IPS-18a (cell line): ENCODE data around the gene EXOC4.

Experiments
- H3K27ac ChIP-seq: one replicate; pipeline ENCODE4 v1.5.1; 2013; ENCODE audit warnings: low read length
- H3K27me3 ChIP-seq: one replicate; pipeline ENCODE4 v1.6.1; 2013; ENCODE audit warnings: mild to moderate bottlenecking, low read length; ENCODE audit not compliant: control insufficient read depth, insufficient read depth
- H3K36me3 ChIP-seq: one replicate; pipeline ENCODE4 v1.6.1; 2013; ENCODE audit warnings: low read depth, low read length; ENCODE audit not compliant: control insufficient read depth
- H3K4me1 ChIP-seq: one replicate; pipeline ENCODE4 v1.6.1; 2013; ENCODE audit warnings: low read depth, low read length; ENCODE audit not compliant: control insufficient read depth
- H3K4me3 ChIP-seq: one replicate; pipeline ENCODE4 v1.5.1; 2013; ENCODE audit warnings: low read length
- H3K9ac ChIP-seq: one replicate; pipeline ENCODE4 v1.6.1; 2013; ENCODE audit warnings: mild to moderate bottlenecking, low read length, moderate library complexity
- H3K9me3 ChIP-seq: one replicate; pipeline ENCODE4 v1.6.1; 2013; ENCODE audit warnings: low read depth, low read length; ENCODE audit not compliant: control insufficient read depth

The EXOC4 gene

DNA sequence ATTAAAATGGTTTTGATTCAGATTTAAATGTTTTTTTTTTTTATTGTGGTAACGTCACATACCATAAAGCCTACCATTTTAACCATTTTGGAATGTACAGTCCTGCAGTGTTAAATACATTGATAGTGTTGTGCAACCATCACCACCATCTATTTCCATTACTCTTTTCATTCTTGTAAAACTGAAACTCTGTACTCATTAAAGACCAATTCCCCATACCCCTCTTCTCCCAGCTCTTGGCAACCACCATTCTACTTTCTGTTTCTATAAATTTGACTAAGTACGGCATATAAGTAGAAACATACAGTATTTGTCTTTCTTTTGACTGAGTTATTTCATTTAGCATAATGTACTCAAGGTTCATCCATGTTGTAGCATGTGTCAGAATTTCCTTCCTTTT is 96.2 kb downstream of the EXOC4 start:
- H3K9ac ChIP-seq, result no peak overlapping the region
- H3K27me3 ChIP-seq, result no peaks in the 10 kb centered on the region
- H3K4me3 ChIP-seq, result no peak overlapping the region
- no peak overlapping the region for H3K27ac ChIP-seq
- no peaks in the 10 kb centered on the region for H3K36me3 ChIP-seq
- H3K9me3 ChIP-seq, result peaks cover 14% of the 10 kb centered on the region
- H3K4me1 ChIP-seq, result peaks cover 18% of the 10 kb centered on the region

DNA sequence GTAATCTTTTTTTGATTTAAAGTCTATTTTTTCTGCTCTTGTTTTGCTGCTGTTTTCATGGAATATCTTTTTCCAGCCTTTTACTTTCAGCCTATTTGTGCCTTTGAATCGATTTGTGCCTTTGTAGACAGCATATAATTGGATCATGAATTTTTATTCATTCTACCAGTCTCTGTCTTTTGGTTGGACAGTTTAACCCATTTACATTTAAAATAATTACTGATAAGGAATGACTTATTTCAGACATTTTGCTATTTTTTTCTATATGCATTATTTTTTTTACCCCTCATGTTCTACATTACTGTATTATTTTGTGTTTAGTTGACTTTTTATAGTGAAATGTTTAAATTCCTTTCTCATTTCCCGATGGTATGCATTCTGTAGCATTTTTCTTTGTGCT is 99.6 kb downstream of the EXOC4 start:
- Histone ChIP-seq H3K27me3 (no peaks in the 10 kb centered on the region), H3K9me3 (peaks cover 14% of the 10 kb centered on the region), H3K4me3 (no peak overlapping the region), H3K4me1 (peaks cover 5% of the 10 kb centered on the region), H3K27ac (no peak overlapping the region), H3K36me3 (no peaks in the 10 kb centered on the region), H3K9ac (no peak overlapping the region)

DNA sequence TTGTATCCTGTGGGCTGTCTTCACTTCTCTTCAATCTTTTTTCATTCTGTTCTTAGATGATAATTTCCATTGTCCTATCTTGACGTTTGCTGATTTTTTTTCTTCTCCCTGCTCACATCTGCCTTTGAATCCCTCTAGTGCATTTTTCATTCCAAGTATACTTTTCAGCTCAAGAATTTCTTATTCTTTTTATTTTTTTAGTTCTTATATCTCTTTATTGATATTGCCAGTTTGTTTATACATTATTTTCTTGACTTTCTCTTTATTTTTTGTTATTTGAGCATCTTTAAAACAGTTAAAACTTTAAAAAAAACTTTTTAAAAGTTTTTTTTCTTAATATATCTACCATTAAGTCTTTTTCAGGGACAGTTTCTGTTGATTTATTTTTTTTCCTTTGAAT is 100.9 kb downstream of the EXOC4 start:
- no peak overlapping the region for H3K9ac ChIP-seq
- no peak overlapping the region for H3K27ac ChIP-seq
- peaks cover 14% of the 10 kb centered on the region for H3K9me3 ChIP-seq
- peaks cover 5% of the 10 kb centered on the region for H3K4me1 ChIP-seq
- H3K36me3 ChIP-seq, result no peaks in the 10 kb centered on the region
- H3K4me3 ChIP-seq, result no peak overlapping the region
- no peaks in the 10 kb centered on the region for H3K27me3 ChIP-seq

DNA sequence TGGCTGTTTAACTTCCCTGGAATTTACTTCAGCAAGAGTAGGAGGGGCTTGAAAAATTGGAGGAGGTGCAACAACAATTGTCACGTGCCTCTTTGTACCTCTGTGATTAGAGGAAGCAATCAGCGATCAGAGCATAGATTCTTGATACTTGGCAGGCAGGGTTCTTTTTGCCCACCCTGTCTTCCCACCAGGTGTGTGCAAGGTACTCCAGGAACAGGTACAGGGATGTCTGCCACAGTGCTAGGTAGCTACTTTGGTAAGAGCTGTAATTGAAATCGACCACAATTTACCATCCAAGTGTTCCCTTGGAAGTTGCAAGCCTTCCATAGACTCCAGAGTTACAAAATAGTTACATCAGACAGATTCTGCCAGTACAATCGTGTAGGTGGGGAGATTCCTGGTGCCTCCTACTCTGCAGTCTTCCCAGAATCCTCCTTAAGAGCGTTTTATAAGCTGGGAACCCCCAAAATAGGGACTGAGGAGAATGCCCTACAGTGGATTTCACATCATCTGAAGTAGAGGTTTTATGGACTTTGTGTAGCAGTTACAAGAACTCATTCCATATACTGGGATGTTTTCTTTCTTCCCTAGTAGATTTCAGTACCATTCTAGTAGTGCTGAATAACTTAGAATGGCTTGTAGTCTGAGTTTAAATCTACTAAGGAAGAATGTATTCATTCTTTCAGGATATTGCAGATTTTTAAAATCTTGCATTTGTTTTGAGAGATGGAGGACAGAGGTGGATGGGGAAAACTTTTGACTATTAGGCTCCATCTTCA is 101.9 kb downstream of the EXOC4 start:
- no peak overlapping the region for H3K9ac ChIP-seq
- peaks cover 5% of the 10 kb centered on the region for H3K4me1 ChIP-seq
- H3K4me3 ChIP-seq, result no peak overlapping the region
- H3K27ac ChIP-seq, result no peak overlapping the region
- no peaks in the 10 kb centered on the region for H3K36me3 ChIP-seq
- no peaks in the 10 kb centered on the region for H3K27me3 ChIP-seq
- peaks cover 14% of the 10 kb centered on the region for H3K9me3 ChIP-seq

DNA sequence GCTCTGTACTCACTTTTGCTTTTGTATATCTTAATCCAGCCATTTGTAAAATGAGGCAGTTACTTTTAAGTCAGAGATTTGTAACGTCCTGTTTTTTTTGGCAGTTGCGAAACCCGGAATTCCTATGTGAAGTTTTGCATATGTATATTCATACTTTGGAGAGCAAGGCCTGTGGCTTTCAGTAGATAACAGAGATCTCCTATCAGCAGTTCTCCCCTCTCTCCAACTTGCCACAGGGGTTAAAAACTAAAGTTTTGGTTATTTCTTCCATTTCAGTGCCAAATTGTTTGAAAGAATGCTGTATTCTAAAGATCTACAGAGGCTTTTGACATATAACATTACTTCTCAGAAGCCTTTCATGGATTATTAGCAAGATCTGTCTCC is 102.4 kb downstream of the EXOC4 start:
- Histone ChIP-seq H3K27ac (no peak overlapping the region), H3K27me3 (no peaks in the 10 kb centered on the region), H3K9ac (no peak overlapping the region), H3K9me3 (peaks cover 14% of the 10 kb centered on the region), H3K4me1 (peaks cover 6% of the 10 kb centered on the region), H3K36me3 (no peaks in the 10 kb centered on the region), H3K4me3 (no peak overlapping the region)

DNA sequence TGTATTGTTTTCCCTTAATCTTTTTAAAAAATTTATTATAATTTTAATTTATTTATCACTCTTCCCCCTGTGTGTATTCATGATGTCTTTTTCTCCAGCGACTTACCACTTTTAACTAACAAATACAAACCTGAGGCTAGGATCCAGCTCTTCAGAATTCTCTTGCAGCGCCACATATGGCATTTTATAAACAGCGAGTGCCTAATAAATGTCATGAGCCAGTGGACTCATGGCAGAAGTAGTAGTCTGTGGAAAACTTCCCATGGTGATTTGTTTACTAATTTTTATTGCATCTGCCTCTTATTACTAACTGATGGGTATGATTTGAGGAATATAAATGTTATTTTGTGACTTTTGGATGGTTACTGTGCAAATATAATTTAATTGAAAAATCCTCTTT is 102.9 kb downstream of the EXOC4 start:
- Histone ChIP-seq H3K9me3 (peaks cover 14% of the 10 kb centered on the region), H3K27ac (no peak overlapping the region), H3K4me3 (no peak overlapping the region)

DNA sequence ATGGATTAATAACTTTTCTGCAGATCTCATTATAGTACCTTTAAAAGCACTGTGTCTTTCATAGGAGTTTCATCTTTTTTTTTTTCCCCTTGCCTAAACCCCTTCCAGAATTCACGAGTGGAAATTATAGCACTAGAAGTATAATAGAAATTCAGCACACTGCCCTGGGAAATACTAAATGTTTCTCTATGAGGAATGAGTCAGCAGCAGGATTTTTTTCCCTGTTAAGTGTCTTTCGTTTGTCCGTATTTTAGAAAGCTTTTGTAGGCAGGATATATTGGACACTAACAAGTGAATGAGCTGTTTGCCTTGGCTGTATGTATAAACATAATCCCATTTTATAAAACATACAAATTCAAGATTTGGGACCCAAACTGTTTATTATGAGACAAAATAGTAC is 105.8 kb downstream of the EXOC4 start:
- no peak overlapping the region for H3K4me3 ChIP-seq
- H3K9me3 ChIP-seq, result no peaks in the 10 kb centered on the region
- H3K27me3 ChIP-seq, result no peaks in the 10 kb centered on the region
- H3K36me3 ChIP-seq, result no peaks in the 10 kb centered on the region
- H3K27ac ChIP-seq, result no peak overlapping the region
- peaks cover 9% of the 10 kb centered on the region for H3K4me1 ChIP-seq
- no peak overlapping the region for H3K9ac ChIP-seq

More for the DNA sequence above, 102.9 kb downstream of the EXOC4 start:
- H3K4me1 ChIP-seq, result peaks cover 9% of the 10 kb centered on the region
- no peak overlapping the region for H3K9ac ChIP-seq
- no peaks in the 10 kb centered on the region for H3K27me3 ChIP-seq
- H3K36me3 ChIP-seq, result no peaks in the 10 kb centered on the region

DNA sequence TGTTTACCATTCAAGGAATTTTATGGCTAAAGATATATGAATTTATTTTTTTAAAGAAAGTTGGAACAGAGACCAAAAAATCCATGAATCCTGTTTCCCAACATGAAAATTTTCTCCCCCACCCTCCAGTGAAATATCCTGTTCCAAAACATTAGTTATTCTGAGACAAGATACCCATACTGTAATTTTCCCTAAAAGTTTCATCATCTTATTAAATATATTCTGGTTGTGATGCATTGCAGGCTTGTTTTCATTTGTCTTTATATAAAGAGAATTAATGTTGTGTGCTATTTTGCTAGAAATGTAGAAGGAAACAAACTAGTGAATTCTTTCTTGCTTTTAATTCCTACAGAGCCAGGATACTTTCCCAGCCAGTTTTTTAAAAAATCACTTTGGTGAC is 106.6 kb downstream of the EXOC4 start:
- Histone ChIP-seq H3K9ac (no peak overlapping the region), H3K9me3 (no peaks in the 10 kb centered on the region), H3K27me3 (no peaks in the 10 kb centered on the region), H3K4me1 (peaks cover 9% of the 10 kb centered on the region), H3K4me3 (no peak overlapping the region), H3K27ac (no peak overlapping the region), H3K36me3 (no peaks in the 10 kb centered on the region)

DNA sequence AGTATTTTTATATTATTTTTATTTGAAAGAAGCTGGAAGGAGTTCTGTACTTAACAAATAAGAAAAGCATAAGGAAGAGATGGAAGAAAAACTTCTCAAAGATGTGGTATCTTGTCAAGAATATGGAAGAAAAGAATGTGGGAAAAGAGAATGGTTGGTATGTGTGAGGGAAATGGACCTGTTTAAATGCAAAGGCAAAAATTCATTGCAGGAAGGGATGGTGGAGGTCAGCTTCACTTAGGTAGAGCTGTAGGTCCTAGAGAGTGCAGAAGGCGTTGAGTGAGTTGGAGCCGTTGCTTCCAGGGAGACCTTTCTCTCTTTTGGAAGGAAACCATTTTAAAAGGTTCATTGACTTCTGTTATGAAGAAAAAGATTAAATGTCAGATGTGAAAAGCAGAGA is 107.3 kb downstream of the EXOC4 start:
- no peak overlapping the region for H3K4me3 ChIP-seq
- no peaks in the 10 kb centered on the region for H3K36me3 ChIP-seq
- H3K27ac ChIP-seq, result no peak overlapping the region
- no peaks in the 10 kb centered on the region for H3K27me3 ChIP-seq
- no peak overlapping the region for H3K9ac ChIP-seq
- peaks cover 6% of the 10 kb centered on the region for H3K4me1 ChIP-seq
- no peaks in the 10 kb centered on the region for H3K9me3 ChIP-seq

DNA sequence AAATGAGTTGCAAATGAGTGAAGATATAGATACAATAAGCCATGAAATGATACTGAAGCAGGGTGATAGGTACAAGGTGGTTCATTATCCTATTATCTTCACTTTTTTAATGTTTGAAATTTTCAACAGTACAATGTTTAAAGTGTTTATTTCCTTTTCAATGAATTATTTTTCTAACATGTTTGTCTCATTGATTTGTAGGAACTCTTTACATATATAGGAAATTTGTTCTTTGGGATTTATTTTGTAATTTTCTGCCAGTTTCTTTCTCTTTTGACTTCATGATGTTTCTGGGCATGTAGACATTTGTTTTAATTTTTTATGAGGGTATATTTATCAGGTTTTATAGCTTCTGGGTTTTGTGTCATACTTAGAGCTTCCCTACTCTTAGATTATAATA is 108.9 kb downstream of the EXOC4 start:
- no peaks in the 10 kb centered on the region for H3K36me3 ChIP-seq
- H3K27ac ChIP-seq, result no peak overlapping the region
- H3K4me1 ChIP-seq, result peaks cover 3% of the 10 kb centered on the region
- H3K27me3 ChIP-seq, result no peaks in the 10 kb centered on the region
- H3K9me3 ChIP-seq, result no peaks in the 10 kb centered on the region
- no peak overlapping the region for H3K9ac ChIP-seq
- no peak overlapping the region for H3K4me3 ChIP-seq

DNA sequence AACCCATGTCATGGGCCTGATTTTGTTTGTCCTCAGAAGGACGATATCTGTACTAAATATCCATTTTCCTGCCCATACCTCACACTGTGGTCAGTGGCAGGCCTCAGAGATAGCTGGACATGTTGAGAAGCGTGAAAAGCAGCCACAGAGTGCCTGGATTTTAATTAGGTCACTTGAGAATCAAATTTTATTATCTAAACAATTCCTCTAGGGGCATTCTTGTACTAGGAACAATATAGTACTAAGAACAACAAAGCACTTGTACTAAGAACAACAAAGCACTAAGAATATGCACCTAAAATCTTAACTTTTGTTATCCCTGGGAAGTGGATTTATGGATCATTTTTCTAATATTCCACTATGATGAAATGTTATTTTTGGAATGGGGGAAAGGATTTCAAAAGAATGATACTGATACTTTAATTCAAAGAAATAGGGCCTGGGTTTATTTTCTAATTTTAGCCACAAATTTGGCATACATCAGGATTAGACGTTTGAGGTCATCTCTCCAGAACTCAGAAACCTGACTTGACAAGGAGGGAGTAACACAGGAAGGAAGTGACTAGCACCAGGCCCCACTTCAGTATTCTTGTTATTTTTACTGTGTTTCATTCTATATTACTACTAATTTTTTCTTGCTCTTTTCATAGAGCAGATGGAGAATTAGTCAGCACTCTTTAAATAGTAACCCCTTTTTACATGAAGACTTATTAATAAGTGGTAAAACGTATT is 112.2 kb downstream of the EXOC4 start:
- no peak overlapping the region for H3K4me3 ChIP-seq

DNA sequence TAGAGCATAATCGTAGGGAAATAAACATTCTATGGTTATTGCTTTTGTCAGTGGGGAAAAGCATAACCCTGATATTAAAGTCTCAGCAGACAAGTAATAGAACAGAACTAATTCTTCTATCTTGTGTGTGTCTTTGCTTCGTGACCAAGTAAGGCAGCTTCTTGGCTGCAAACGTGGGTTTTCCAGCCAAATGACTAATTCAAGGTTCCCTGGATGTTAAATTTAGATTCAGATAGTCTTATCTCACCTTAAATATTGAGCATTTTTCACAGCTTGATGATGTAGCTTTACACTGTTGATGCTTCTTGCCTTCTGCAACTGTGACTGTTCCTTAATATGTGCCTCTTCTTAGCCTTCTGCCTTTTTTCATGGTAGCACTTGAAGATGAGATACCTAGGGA is 113.0 kb downstream of the EXOC4 start:
- no peaks in the 10 kb centered on the region for H3K36me3 ChIP-seq
- no peak overlapping the region for H3K4me3 ChIP-seq
- no peak overlapping the region for H3K9ac ChIP-seq
- no peak overlapping the region for H3K27ac ChIP-seq
- H3K27me3 ChIP-seq, result no peaks in the 10 kb centered on the region
- no peaks in the 10 kb centered on the region for H3K9me3 ChIP-seq
- H3K4me1 ChIP-seq, result no peaks in the 10 kb centered on the region

More for the DNA sequence above, 112.2 kb downstream of the EXOC4 start:
- Histone ChIP-seq H3K9ac (no peak overlapping the region), H3K9me3 (no peaks in the 10 kb centered on the region), H3K27ac (no peak overlapping the region), H3K4me1 (peaks cover 3% of the 10 kb centered on the region), H3K27me3 (no peaks in the 10 kb centered on the region), H3K36me3 (no peaks in the 10 kb centered on the region)
